GM12878 (cell line): ENCODE measurements around the gene SLC9A7. TPM values are rescaled to one million over a fixed set of nuclear protein-coding genes. Genes with fewer than 3 reads are reported as not detected.

ENCODE experiments used
- ATAC-seq: fragments of 200-7000 bp; cut with Tn5 transposase; 3 replicates; pipeline ENCODE4 v1.9.1; 2020; ENCODE audit warnings: mild to moderate bottlenecking, moderate library complexity
- BruUV-seq: library from RNA; stranded (reverse); fragments of 400-500 nt; replicated peaks from 2 replicates; lab custom pipeline; 2021; lab: Mats Ljungman, UMichigan
- CTCF ChIA-PET: fragments of 300-600 bp; sonication (Branson Sonifier 250); formaldehyde crosslinking; extraction: SDS; loops from one replicate; lab custom pipeline; 2021; ENCODE audit warnings: inconsistent platforms; lab: Yijun Ruan, JAX
- POLR2A ChIA-PET: fragments of 350-600 bp; formaldehyde crosslinking; extraction: SDS; loops from one replicate; lab custom pipeline; 2021; ENCODE audit warnings: inconsistent platforms; lab: Charles Lee
- RAD21 ChIA-PET: fragments of 300-600 bp; sonication (Branson Sonifier 250); formaldehyde crosslinking; loops from one replicate; lab custom pipeline; 2023; ENCODE audit warnings: antibody characterized with exemption; ENCODE audit not compliant: unreplicated experiment; lab: Charles Lee
- SMC1A ChIA-PET: fragments of 300-600 bp; sonication (Branson Sonifier 250); formaldehyde crosslinking; loops from one replicate; lab custom pipeline; 2023; ENCODE audit not compliant: unreplicated experiment, uncharacterized antibody; lab: Charles Lee
- DNase-seq: peaks from one replicate; pipeline ENCODE4 v3.0.0-alpha.2; 2011; ENCODE audit warnings: low read depth, low spot score
- FAIRE-seq: peaks from 3 replicates; lab custom pipeline; 2011; peaks lifted over from hg19 to GRCh38; lab: Jason Lieb, UNC
- H2AFZ ChIP-seq: 2 replicates; pipeline ENCODE4 v1.6.0; 2011; ENCODE audit warnings: low read depth, low read length, control low read depth; ENCODE audit not compliant: control insufficient read depth
- H3K27ac ChIP-seq: 2 replicates; pipeline ENCODE4 v1.5.1; 2011; ENCODE audit warnings: control low read depth; ENCODE audit not compliant: control insufficient read depth, insufficient read depth
- H3K27me3 ChIP-seq, 2 experiments: replicated peaks in 1 of 2; 2 replicates each; pipeline versions ENCODE4 v1.6.0 to v1.6.1; 2011; ENCODE audit warnings: low read length in 1 of 2; ENCODE audit not compliant: control insufficient read depth in 2 of 2, insufficient read depth in 2 of 2
- H3K36me3 ChIP-seq, 2 experiments: 2 replicates each; pipeline ENCODE4 v1.5.1; 2011; ENCODE audit warnings: low read length in 1 of 2; ENCODE audit not compliant: control insufficient read depth in 2 of 2, insufficient read depth in 2 of 2
- H3K4me1 ChIP-seq: 2 replicates; pipeline ENCODE4 v1.6.1; 2011; ENCODE audit warnings: mild to moderate bottlenecking, low read length, moderate library complexity, mixed read lengths; ENCODE audit not compliant: control insufficient read depth, insufficient read depth
- H3K4me2 ChIP-seq: 2 replicates; pipeline ENCODE4 v1.6.0; 2011; ENCODE audit warnings: control low read depth; ENCODE audit not compliant: control insufficient read depth, insufficient read depth
- H3K4me3 ChIP-seq: fragments of 200-600 bp; sonication (generic); 2 replicates; pipeline ENCODE4 v1.5.1; 2016
- H3K79me2 ChIP-seq: 2 replicates; pipeline ENCODE4 v1.6.0; 2011; ENCODE audit warnings: low read length; ENCODE audit not compliant: control insufficient read depth, insufficient read depth
- H3K9ac ChIP-seq: 2 replicates; pipeline ENCODE4 v1.8.0; 2011; ENCODE audit warnings: low read length, control low read depth, mixed read lengths; ENCODE audit not compliant: control insufficient read depth, insufficient read depth
- H3K9me3 ChIP-seq: replicated peaks from 3 replicates; pipeline ENCODE4 v1.5.1; 2011; ENCODE audit warnings: mild to moderate bottlenecking, low read length; ENCODE audit not compliant: control insufficient read depth, insufficient read depth
- H4K20me1 ChIP-seq: 2 replicates; pipeline ENCODE4 v1.6.0; 2011; ENCODE audit not compliant: control insufficient read depth, insufficient read depth
- ATF2 ChIP-seq: IDR thresholded peaks from 2 replicates; pipeline ENCODE4 v1.6.1; 2012; ENCODE audit warnings: low read length, inconsistent platforms
- BHLHE40 ChIP-seq, 2 experiments: fragments of 450-650 bp in 1 of 2; IDR thresholded peaks; 2 replicates each; pipeline ENCODE4 v1.6.1; 2011 to 2017; ENCODE audit warnings: low read depth in 2 of 2, borderline replicate concordance in 1 of 2, improper control_type of control experiment in 1 of 2, low read length in 1 of 2, mild to moderate bottlenecking in 1 of 2
- CBX5 ChIP-seq: sonication (generic); IDR thresholded peaks from 2 replicates; pipeline ENCODE4 v1.6.1; 2016; ENCODE audit warnings: low read depth, moderate library complexity, mild to moderate bottlenecking, inconsistent platforms
- CHD1 ChIP-seq: IDR thresholded peaks from 2 replicates; pipeline ENCODE4 v1.6.1; 2012; ENCODE audit warnings: low read depth, low read length, improper control_type of control experiment
- CTCF ChIP-seq, 3 experiments: IDR thresholded peaks in 2 of 3; conservative IDR thresholded peaks in 1 of 3; 2 replicates each; pipeline ENCODE4 v1.5.1; 2011; ENCODE audit warnings: low read depth in 3 of 3, low read length in 3 of 3, mild to moderate bottlenecking in 3 of 3, control low read depth in 2 of 3, moderate library complexity in 2 of 3, inconsistent platforms in 1 of 3, mixed read lengths in 1 of 3; ENCODE audit not compliant: control insufficient read depth in 2 of 3, insufficient read depth in 1 of 3; ENCODE audit errors: extremely low read depth in 1 of 3
- DPF2 ChIP-seq: fragments of 450-650 bp; IDR thresholded peaks from 2 replicates; pipeline ENCODE4 v1.6.1; 2017; ENCODE audit warnings: mild to moderate bottlenecking
- EGR1 ChIP-seq, 2 experiments: IDR thresholded peaks; 1 replicate in 1 of 2; 2 replicates in 1 of 2; pipeline ENCODE4 v1.6.1; 2011 to 2012; ENCODE audit warnings: low read depth in 2 of 2, low read length in 2 of 2, borderline replicate concordance in 1 of 2, mild to moderate bottlenecking in 1 of 2, moderate library complexity in 1 of 2
- FOXK2 ChIP-seq: fragments of 450-650 bp; IDR thresholded peaks from 2 replicates; pipeline ENCODE4 v1.6.1; 2017; ENCODE audit warnings: mild to moderate bottlenecking, moderate library complexity
- NFYB ChIP-seq: IDR thresholded peaks from 2 replicates; pipeline ENCODE4 v1.6.1; 2011; ENCODE audit warnings: low read depth, mild to moderate bottlenecking, low read length, improper control_type of control experiment, moderate library complexity; ENCODE audit not compliant: insufficient read depth
- NR2C2 ChIP-seq: IDR thresholded peaks from 2 replicates; pipeline ENCODE4 v1.6.1; 2011; ENCODE audit warnings: borderline replicate concordance, low read depth; ENCODE audit not compliant: control insufficient read depth, insufficient read length
- RAD21 ChIP-seq: IDR thresholded peaks from 2 replicates; pipeline ENCODE4 v1.6.1; 2011; ENCODE audit warnings: mild to moderate bottlenecking, low read depth, low read length, moderate library complexity; ENCODE audit not compliant: insufficient read depth
- RCOR1 ChIP-seq: conservative IDR thresholded peaks from 2 replicates; pipeline ENCODE4 v1.6.1; 2012; ENCODE audit warnings: low read depth, low read length, improper control_type of control experiment
- SIX5 ChIP-seq: IDR thresholded peaks from 2 replicates; pipeline ENCODE4 v1.6.1; 2011; ENCODE audit warnings: mild to moderate bottlenecking, low read depth, low read length, moderate library complexity; ENCODE audit not compliant: severe bottlenecking
- SP1 ChIP-seq: IDR thresholded peaks from one replicate; pipeline ENCODE4 v1.6.1; 2011; ENCODE audit warnings: low read depth, low read length
- STAT3 ChIP-seq: IDR thresholded peaks from 2 replicates; pipeline ENCODE4 v1.6.1; 2011; ENCODE audit warnings: low read depth, low read length, improper control_type of control experiment
- TCF7 ChIP-seq: IDR thresholded peaks from 2 replicates; pipeline ENCODE4 v1.6.1; 2014; ENCODE audit warnings: antibody characterized with exemption, borderline replicate concordance
- ZNF592 ChIP-seq: fragments of 450-650 bp; IDR thresholded peaks from 2 replicates; pipeline ENCODE4 v1.6.1; 2017; ENCODE audit warnings: mild to moderate bottlenecking, moderate library complexity
- ZSCAN29 ChIP-seq: fragments of 450-650 bp; IDR thresholded peaks from 2 replicates; pipeline ENCODE4 v1.6.1; 2017; ENCODE audit warnings: mild to moderate bottlenecking, moderate library complexity
- WGBS: methylation state at CpG from one replicate; pipeline ENCODE4 v1.1.6; 2016; ENCODE audit warnings: low lambda C conversion rate; ENCODE audit not compliant: insufficient replicate concordance, insufficient coverage; ENCODE audit errors: missing lambda C conversion rate; 5-methylcytosine and 5-hydroxymethylcytosine counted together
- in situ Hi-C: fragments of 300-500 bp; cut with MboI; formaldehyde crosslinking; loops from 9 replicates; pipeline ENCODE4 v1.14.3; 2018; ENCODE audit warnings: mixed read lengths
- intact Hi-C: fragments of 100-400 bp; cut with micrococcal nuclease; formaldehyde crosslinking; loops from one replicate; pipeline ENCODE4 v1.14.2; 2022; ENCODE audit not compliant: unreplicated experiment
- polyA plus RNA-seq, 11 experiments: library from polyadenylated mRNA; depleted of rRNA in 4 of 11; unstranded in 6 of 11; stranded (reverse) in 5 of 11; fragments of >200 nt; fragmentation: Nextera tagmentation in 4 of 11; fragmentation: Illumina TruSeq in 1 of 11; extraction: Ambion mirVana in 4 of 11; extraction: Trizol in 1 of 11; gene quantifications; 1 replicate in 1 of 11; 2 replicates in 10 of 11; pipeline versions ENCODE4 v1.2.1 to v1.2.3, GENCODE V29; 2011 to 2016; ENCODE audit warnings: inconsistent platforms in 2 of 11, missing spikeins in 2 of 11, low read depth in 1 of 11
- total RNA-seq, 4 experiments: library from RNA; depleted of rRNA in 3 of 4; stranded (reverse); fragments of >200 nt in 3 of 4; fragmentation: Illumina TruSeq in 1 of 4; extraction: Trizol in 1 of 4; gene quantifications; 2 replicates each; pipeline versions ENCODE4 v1.2.1 to v1.2.3, GENCODE V29; 2013 to 2021

Gene SLC9A7
- total and polyA plus RNA-seq, 10 of the 15 experiments (the other 5 are each of a cell fraction or from before 2014, with no cell fraction given) = 5.0 to 62.8 (median 30.5) TPM

- H3K4me2 ChIP-seq = no peak overlapping the region
- no peak overlapping the region for H3K4me3 ChIP-seq
- H3K9ac ChIP-seq = no peak overlapping the region
- BruUV-seq = no TSS peak
- DNase-seq (no peak), FAIRE-seq (no peak), ATAC-seq (no peak)
- no peaks in the 10 kb centered on the region for H3K27me3 ChIP-seq
- SMC1A ChIA-PET = interaction anchor here (0.8 kb wide), 1 partner anchor 13 kb away, joined by 3 read pairs; no protein-coding TSS in a partner anchor
- RAD21 ChIA-PET = no interaction called here
- WGBS = 71% methylated on average over 2 of the region's 2 CpGs
- H3K27ac ChIP-seq = no peak overlapping the region
- no peaks in the 10 kb centered on the region for H3K4me1 ChIP-seq
- no peaks in the 10 kb centered on the region for H3K79me2 ChIP-seq
- POLR2A ChIA-PET = no interaction called here
- no peaks in the 10 kb centered on the region; the same call in 2 of the 3 replicates for H3K9me3 ChIP-seq
- CTCF ChIA-PET = interaction anchor here (1.0 to 1.3 kb wide), 4 partner anchors 8 to 130 kb away, joined by 3 to 4 read pairs (median 3); no protein-coding TSS in a partner anchor
- in situ Hi-C loops (no loop called here), intact Hi-C loops (no loop called here)
- peaks cover 0 to 6% of the 10 kb centered on the region in 2 experiments; a peak in 2 of 4 replicates for H3K36me3 ChIP-seq
- no peaks in the 10 kb centered on the region for H4K20me1 ChIP-seq
- no peak overlapping the region for H2AFZ ChIP-seq
- TF ChIP-seq CTCF (IDR thresholded peaks at IDR 0.05 in 2 of 3, conservative IDR thresholded peaks at IDR 0.05 in 1 of 3; ENCODE audit: control insufficient read depth in 2 of 3, extremely low read depth in 1 of 3, insufficient read depth in 1 of 3, low read depth in 3 of 3, low read length in 3 of 3) (no peak), FOXK2 (no peak), STAT3 (no peak), BHLHE40 (IDR thresholded peaks at IDR 0.05; ENCODE audit: borderline replicate concordance in 1 of 2, low read depth in 2 of 2, low read length in 1 of 2) (no peak), EGR1 (IDR thresholded peaks at IDR 0.05; ENCODE audit: borderline replicate concordance in 1 of 2, low read depth in 2 of 2, low read length in 2 of 2) (no peak), CBX5 (no peak), RCOR1 (no peak), SP1 (no peak), ATF2 (no peak), CHD1 (no peak), NR2C2 (no peak), TCF7 (no peak), ZSCAN29 (no peak), SIX5 (no peak), NFYB (no peak), RAD21 (no peak), ZNF592 (no peak), DPF2 (no peak)
These were observed 92.1 kb downstream of the SLC9A7 start for GRCh38 chrX:46666831-46667230.
